Body of pancreas (tissue), 4 donors: ENCODE measurements around the gene NES. TPM values are rescaled to one million over a fixed set of nuclear protein-coding genes. Genes with fewer than 3 reads are reported as not detected.

Experiments
- ATAC-seq: fragments of 150-250 bp; one replicate; pipeline ENCODE4 v1.9.1; 2016
- DNase-seq, 4 donors: peaks; one replicate each; pipeline ENCODE4 v3.0.0-alpha.2; 2019
- H3K27ac ChIP-seq, 4 donors: fragments of 200-600 bp; sonication (generic); 1 replicate in 3 of 4; 2 replicates in 1 of 4; pipeline versions ENCODE4 v1.5.1 to v1.6.1; 2016 to 2019; ENCODE audit warnings: mild to moderate bottlenecking in 1 of 4, mixed read lengths in 1 of 4, moderate library complexity in 1 of 4
- H3K27me3 ChIP-seq, 2 donors: fragments of 200-600 bp; sonication (generic); one replicate each; pipeline ENCODE4 v1.6.0; 2016; ENCODE audit warnings: mild to moderate bottlenecking in 1 of 2
- H3K36me3 ChIP-seq, 2 donors: fragments of 200-600 bp; sonication (generic); replicated peaks in 1 of 2; 2 replicates each; pipeline ENCODE4 v1.5.1; 2016; ENCODE audit warnings: low read depth in 2 of 2; ENCODE audit not compliant: insufficient read depth in 1 of 2
- H3K4me1 ChIP-seq: fragments of 200-600 bp; sonication (generic); one replicate; pipeline ENCODE4 v1.6.0; 2016
- H3K4me3 ChIP-seq, 2 donors: fragments of 200-600 bp; sonication (generic); 1 replicate in 1 of 2; 2 replicates in 1 of 2; pipeline ENCODE4 v1.5.1; 2016 to 2019
- H3K9me3 ChIP-seq, 3 donors: fragments of 200-600 bp; sonication (generic); 1 replicate in 2 of 3; 2 replicates in 1 of 3; pipeline ENCODE4 v1.5.1; 2016
- CTCF ChIP-seq, 7 experiments: fragments of 450-650 bp in 4 of 7; fragments of 200-600 bp in 3 of 7; sonication (generic) in 3 of 7; IDR thresholded peaks; one replicate each; pipeline ENCODE4 v1.5.1; 2016 to 2019; ENCODE audit warnings: antibody characterized with exemption in 7 of 7
- POLR2A ChIP-seq, 3 donors: fragments of 450-650 bp; IDR thresholded peaks; one replicate each; pipeline ENCODE4 v1.6.1; 2016; ENCODE audit warnings: antibody characterized with exemption in 3 of 3, mild to moderate bottlenecking in 2 of 3
- WGBS, 2 donors: methylation state at CpG; one replicate each; pipeline ENCODE4 v1.1.5; 2017; 5-methylcytosine and 5-hydroxymethylcytosine counted together
- intact Hi-C: fragments of 100-400 bp; cut with DNase I; formaldehyde crosslinking; loops from one replicate; pipeline ENCODE4 v1.15.1; 2023
- total RNA-seq, 2 donors: library from RNA; depleted of rRNA; stranded (reverse); fragments of >200 nt; gene quantifications; one replicate each; pipeline ENCODE4 v1.1.0, GENCODE V29; 2016

Gene NES
- total RNA-seq, 2 donors from 2014 or later = 4.2 to 12.2 TPM

- H3K9me3 ChIP-seq = no peaks in the 10 kb centered on the region
- ATAC-seq = no peak
- no peak for DNase-seq
- H3K36me3 ChIP-seq = no peaks in the 10 kb centered on the region
- H3K4me1 ChIP-seq = peaks cover 1% of the 10 kb centered on the region
- H3K4me3 ChIP-seq = no peak overlapping the region
- no peak overlapping the region for H3K27ac ChIP-seq
- no peaks in the 10 kb centered on the region for H3K27me3 ChIP-seq
- no peak for TF ChIP-seq CTCF (IDR thresholded peaks at IDR 0.05)
- no peak for TF ChIP-seq POLR2A (IDR thresholded peaks at IDR 0.05)
- intact Hi-C loops = no loop called here
- 56 to 72% methylated on average over 5 of the region's 5 CpGs for WGBS, 2 donors
Observed at GRCh38 chr1:156684227-156684782, 7.1 kb upstream of the NES start.

- Histone ChIP-seq H3K36me3 (no peaks in the 10 kb centered on the region), H3K4me1 (peaks cover 2% of the 10 kb centered on the region), H3K27ac (no peak overlapping the region), H3K27me3 (peaks cover 0 to 15% of the 10 kb centered on the region in 2 donors), H3K9me3 (no peaks in the 10 kb centered on the region), H3K4me3 (no peak overlapping the region)
- ATAC-seq (no peak), DNase-seq (no peak)
- TF ChIP-seq CTCF (IDR thresholded peaks at IDR 0.05) (no peak), POLR2A (IDR thresholded peaks at IDR 0.05) (no peak)
- WGBS, 2 donors = 54 to 62% methylated on average over 5 of the region's 5 CpGs
- intact Hi-C loops = no loop called here
Observed at GRCh38 chr1:156682166-156682890, 5.1 kb upstream of the NES start.

- Histone ChIP-seq H3K36me3 (no peaks in the 10 kb centered on the region), H3K27ac (no peak overlapping the region), H3K9me3 (no peaks in the 10 kb centered on the region), H3K27me3 (peaks cover 5 to 22% of the 10 kb centered on the region in 2 donors), H3K4me1 (peaks cover 12% of the 10 kb centered on the region), H3K4me3 (no peak overlapping the region)
- ATAC-seq = no peak
- TF ChIP-seq POLR2A (IDR thresholded peaks at IDR 0.05) = no peak
- no peak for TF ChIP-seq CTCF (IDR thresholded peaks at IDR 0.05)
- DNase-seq = no peak
- intact Hi-C loops = no loop called here
- WGBS, 2 donors = 52 to 74% methylated on average over 6 to 7 of the region's 8 CpGs
Observed at GRCh38 chr1:156681196-156681960, 4.2 kb upstream of the NES start.

- no peaks in the 10 kb centered on the region for H3K36me3 ChIP-seq
- WGBS, 2 donors = 40 to 44% methylated on average over 2 of the region's 2 CpGs
- H3K4me1 ChIP-seq = peaks cover 15% of the 10 kb centered on the region
- no peak overlapping the region for H3K4me3 ChIP-seq
- H3K27me3 ChIP-seq = peaks cover 5 to 22% of the 10 kb centered on the region in 2 donors
- H3K9me3 ChIP-seq = no peaks in the 10 kb centered on the region
- no peak overlapping the region for H3K27ac ChIP-seq
- intact Hi-C loops = no loop called here
- ATAC-seq (no peak), DNase-seq (no peak)
- TF ChIP-seq POLR2A (IDR thresholded peaks at IDR 0.05) (no peak), CTCF (IDR thresholded peaks at IDR 0.05) (no peak)
Observed at GRCh38 chr1:156680056-156680455, 2.8 kb upstream of the NES start.
